SU-DHL-6 (cell line): ENCODE results near the gene AIG1.
A peak's percentile ranks its signal among the peaks of the same experiment; 100 is the strongest.
"Not testable (repeated sequence)": the region's sequence is repeated elsewhere in the genome, so short reads cannot be mapped to it uniquely, and the experiment has no call there.

Experiments used
- H2AFZ ChIP-seq: fragments of 200-600 bp; sonication (generic); 2 replicates; pipeline ENCODE4 v1.6.1; 2014; ENCODE audit warnings: low read depth, mild to moderate bottlenecking, moderate library complexity, mixed read lengths, antibody characterized with exemption, low read length; ENCODE audit not compliant: severe bottlenecking
- H3F3A ChIP-seq: fragments of 200-600 bp; shearing (Covaris generic); 2 replicates; pipeline ENCODE4 v1.6.0; 2016; ENCODE audit warnings: antibody characterized with exemption, mild to moderate bottlenecking; ENCODE audit not compliant: insufficient read depth
- H3K27ac ChIP-seq: fragments of 200-600 bp; sonication (generic); 2 replicates; pipeline ENCODE4 v1.5.1; 2016; ENCODE audit warnings: low read depth, mild to moderate bottlenecking, low read length, moderate library complexity, mixed read lengths
- H3K27me3 ChIP-seq: fragments of 200-600 bp; sonication (generic), shearing (Covaris generic); 2 replicates; pipeline ENCODE4 v1.6.0; 2014; ENCODE audit warnings: mild to moderate bottlenecking, low read length
- H3K36me3 ChIP-seq: fragments of 200-600 bp; sonication (generic); 2 replicates; pipeline ENCODE4 v1.6.1; 2014; ENCODE audit warnings: mild to moderate bottlenecking, low read length, mixed read lengths
- H3K4me2 ChIP-seq: fragments of 300-600, 200-600 bp; shearing (Covaris generic), sonication (generic); 2 replicates; pipeline ENCODE4 v1.6.0; 2014; ENCODE audit warnings: low read length, low read depth, mild to moderate bottlenecking; ENCODE audit not compliant: poor library complexity, severe bottlenecking
- H3K4me3 ChIP-seq: fragments of 200-600 bp; sonication (generic); 2 replicates; pipeline ENCODE4 v1.5.1; 2014; ENCODE audit warnings: antibody characterized with exemption, low read length, mild to moderate bottlenecking, mixed read lengths; ENCODE audit not compliant: insufficient read depth, poor library complexity, severe bottlenecking
- H3K79me2 ChIP-seq: fragments of 200-600 bp; sonication (generic); 2 replicates; pipeline ENCODE4 v1.6.1; 2014; ENCODE audit warnings: mild to moderate bottlenecking, low read length, moderate library complexity; ENCODE audit not compliant: insufficient read depth
- H3K9ac ChIP-seq: fragments of 200-600 bp; sonication (generic); 2 replicates; pipeline ENCODE4 v1.7.0; 2014; ENCODE audit warnings: mild to moderate bottlenecking, low read length
- H3K9me2 ChIP-seq: fragments of 200-600 bp; sonication (generic); replicated peaks from 2 replicates; pipeline ENCODE4 v1.6.1; 2014; ENCODE audit warnings: low read length; ENCODE audit not compliant: insufficient read depth
- H3K9me3 ChIP-seq: fragments of 200-600 bp; sonication (generic); 2 replicates; pipeline ENCODE4 v1.6.1; 2014; ENCODE audit warnings: low read length, mixed read lengths; ENCODE audit not compliant: insufficient read depth
- H4K20me1 ChIP-seq: fragments of 200-600 bp; sonication (generic); 2 replicates; pipeline ENCODE4 v1.6.1; 2014; ENCODE audit warnings: low read depth, mild to moderate bottlenecking, antibody characterized with exemption, low read length, moderate library complexity, mixed read lengths
- CTCF ChIP-seq: fragments of 200-600 bp; sonication (generic); IDR thresholded peaks from one replicate; pipeline ENCODE4 v1.5.1; 2017; ENCODE audit warnings: antibody characterized with exemption, mild to moderate bottlenecking, low read length, moderate library complexity; ENCODE audit not compliant: insufficient read depth, poor library complexity, severe bottlenecking
- EZH2phosphoT487 ChIP-seq: fragments of 200-600 bp; sonication (generic), shearing (Covaris generic); conservative IDR thresholded peaks from 2 replicates; pipeline ENCODE4 v1.6.1; 2018; ENCODE audit warnings: mild to moderate bottlenecking, antibody characterized with exemption, low read length, moderate library complexity, mixed read lengths

AIG1 gene

GRCh38 chr6:143337201-143337949 is 276.7 kb downstream of the AIG1 start:
- Histone ChIP-seq H3K9me2 (no peaks in the 10 kb centered on the region), H3F3A (no peaks in the 10 kb centered on the region), H3K4me2 (no peak overlapping the region), H3K36me3 (no peaks in the 10 kb centered on the region), H2AFZ (no peak overlapping the region), H4K20me1 (no peaks in the 10 kb centered on the region), H3K9me3 (no peaks in the 10 kb centered on the region), H3K9ac (no peak overlapping the region), H3K4me3 (no peak overlapping the region), H3K79me2 (no peaks in the 10 kb centered on the region), H3K27ac (no peak overlapping the region), H3K27me3 (no peaks in the 10 kb centered on the region)
- TF ChIP-seq EZH2phosphoT487 (no peak), CTCF (peak; percentile 57)

GRCh38 chr6:143339223-143339622 is 278.5 kb downstream of the AIG1 start:
- H4K20me1 ChIP-seq: no peaks in the 10 kb centered on the region
- H3K9me2 ChIP-seq: no peaks in the 10 kb centered on the region
- no peak overlapping the region for H3K4me3 ChIP-seq
- no peak for TF ChIP-seq EZH2phosphoT487
- TF ChIP-seq CTCF: no peak
- no peaks in the 10 kb centered on the region for H3F3A ChIP-seq
- no peak overlapping the region for H3K4me2 ChIP-seq
- H3K9me3 ChIP-seq: no peaks in the 10 kb centered on the region
- H3K27me3 ChIP-seq: no peaks in the 10 kb centered on the region
- no peaks in the 10 kb centered on the region for H3K79me2 ChIP-seq
- no peak overlapping the region for H3K27ac ChIP-seq
- H3K36me3 ChIP-seq: no peaks in the 10 kb centered on the region
- H3K9ac ChIP-seq: no peak overlapping the region
- no peak overlapping the region for H2AFZ ChIP-seq

- H3K9me3 ChIP-seq, H3K9me2 ChIP-seq, H3K4me2 ChIP-seq, H3K79me2 ChIP-seq, H4K20me1 ChIP-seq, H3K36me3 ChIP-seq, H3K27me3 ChIP-seq, H3K27ac ChIP-seq, H2AFZ ChIP-seq, H3F3A ChIP-seq, H3K4me3 ChIP-seq, H3K9ac ChIP-seq: not testable (repeated sequence)
These were observed 284.8 kb downstream of the AIG1 start for GRCh38 chr6:143345477-143345876.

- H3K27me3 ChIP-seq: no peaks in the 10 kb centered on the region
- no peak overlapping the region for H3K9ac ChIP-seq
- no peak overlapping the region for H2AFZ ChIP-seq
- no peaks in the 10 kb centered on the region for H3F3A ChIP-seq
- H3K4me2 ChIP-seq: no peak overlapping the region
- no peak overlapping the region for H3K4me3 ChIP-seq
- H3K27ac ChIP-seq: no peak overlapping the region
- H3K9me2 ChIP-seq: no peaks in the 10 kb centered on the region
- no peaks in the 10 kb centered on the region for H4K20me1 ChIP-seq
- H3K36me3 ChIP-seq: no peaks in the 10 kb centered on the region
- TF ChIP-seq CTCF: no peak
- TF ChIP-seq EZH2phosphoT487: no peak
- H3K79me2 ChIP-seq: no peaks in the 10 kb centered on the region
- H3K9me3 ChIP-seq: no peaks in the 10 kb centered on the region
These were observed 285.3 kb downstream of the AIG1 start for GRCh38 chr6:143346004-143346403.
